ENCODE measurements around the gene NRM. TPM values are rescaled to one million over a fixed set of nuclear protein-coding genes. Genes with fewer than 3 reads are reported as not detected.

Gene NRM
- total RNA-seq, 1 experiment from 2014 or later, result 36.3 TPM

Other genes starting within 250 kb of the NRM start
- 643 and 778 TPM in 2 replicates for gene HLA-E, start 201.5 kb downstream of the NRM start, total RNA-seq (2014; rRNA removed; shearing (Covaris generic))
- gene GNL1, start 134.5 kb downstream of the NRM start, total RNA-seq (2014; rRNA removed; shearing (Covaris generic)), result 45.4 and 57.4 TPM in 2 replicates
- gene PRR3, start 133.7 kb downstream of the NRM start, total RNA-seq (2014; rRNA removed; shearing (Covaris generic)), result 21.2 and 45.8 TPM in 2 replicates
- 56.3 and 95.3 TPM in 2 replicates for gene ABCF1, start 119.5 kb downstream of the NRM start, total RNA-seq (2014; rRNA removed; shearing (Covaris generic))
- 17.9 and 28.8 TPM in 2 replicates for gene PPP1R10, start 73.7 kb downstream of the NRM start, total RNA-seq (2014; rRNA removed; shearing (Covaris generic))
- 85.5 and 108 TPM in 2 replicates for gene MRPS18B, start 73.1 kb downstream of the NRM start, total RNA-seq (2014; rRNA removed; shearing (Covaris generic))
- 13.2 and 22.2 TPM in 2 replicates for gene ATAT1, start 64.1 kb downstream of the NRM start, total RNA-seq (2014; rRNA removed; shearing (Covaris generic))
- 9.1 and 12.2 TPM in 2 replicates for gene C6orf136, start 43.9 kb downstream of the NRM start, total RNA-seq (2014; rRNA removed; shearing (Covaris generic))
- gene DHX16, start 18.0 kb downstream of the NRM start, total RNA-seq (2014; rRNA removed; shearing (Covaris generic)), result 52.2 and 64.8 TPM in 2 replicates
- gene PPP1R18, start 4.3 kb downstream of the NRM start, total RNA-seq (2014; rRNA removed; shearing (Covaris generic)), result 100 and 139 TPM in 2 replicates
- 9.9 and 10.9 TPM in 2 replicates for gene MDC1, start 26.3 kb upstream of the NRM start, total RNA-seq (2014; rRNA removed; shearing (Covaris generic))
- gene TUBB, start 29.4 kb upstream of the NRM start, total RNA-seq (2014; rRNA removed; shearing (Covaris generic)), result 1,768 and 1,968 TPM in 2 replicates
- gene FLOT1, start 51.7 kb upstream of the NRM start, total RNA-seq (2014; rRNA removed; shearing (Covaris generic)), result 194 and 244 TPM in 2 replicates
- 348 and 388 TPM in 2 replicates for gene IER3, start 53.6 kb upstream of the NRM start, total RNA-seq (2014; rRNA removed; shearing (Covaris generic))
- gene DDR1, start 193.5 kb upstream of the NRM start, total RNA-seq (2014; rRNA removed; shearing (Covaris generic)), result 33.9 and 73.5 TPM in 2 replicates
- 11.4 and 17.7 TPM in 2 replicates for gene GTF2H4, start 217.2 kb upstream of the NRM start, total RNA-seq (2014; rRNA removed; shearing (Covaris generic))
- 7.4 and 10.1 TPM in 2 replicates for gene VARS2, start 223.3 kb upstream of the NRM start, total RNA-seq (2014; rRNA removed; shearing (Covaris generic))
- gene SFTA2, start 241.2 kb upstream of the NRM start, total RNA-seq (2014; rRNA removed; shearing (Covaris generic)), result not detected in 2 replicates
- not detected in 2 replicates for gene MUCL3, start 250.0 kb upstream of the NRM start, total RNA-seq (2014; rRNA removed; shearing (Covaris generic))

Measured in M059J (cell line).